ENCODE results near the gene SLC9A9. TPM values are rescaled to one million over a fixed set of nuclear protein-coding genes. Genes with fewer than 3 reads are reported as not detected.

The SLC9A9 gene
- total RNA-seq, 2 experiments from 2014 or later: 12.2 TPM

DNA sequence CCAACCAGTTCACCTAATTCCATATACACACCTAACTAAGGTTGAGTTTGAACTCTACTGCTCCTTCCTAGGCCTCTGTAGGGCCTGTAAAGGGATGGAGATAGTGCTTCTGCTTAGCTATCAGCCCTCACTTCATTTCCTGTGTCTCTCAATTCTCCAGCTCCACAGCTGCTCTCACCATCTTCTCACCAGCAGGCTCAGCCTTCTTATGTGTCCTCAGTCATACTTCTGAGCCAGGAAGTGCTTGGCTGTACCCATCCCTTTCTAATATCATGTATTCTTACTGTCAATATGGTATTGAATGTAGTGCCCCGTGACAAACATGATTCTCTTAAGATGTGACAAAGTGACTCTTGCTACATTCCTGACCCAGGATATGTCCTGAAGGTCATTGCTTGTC is 116.9 kb downstream of the SLC9A9 start:
- Histone ChIP-seq H3K4me3 (ENCODE audit: low read length) (no peak overlapping the region), H3K27me3 (ENCODE audit: control insufficient read depth in 1 of 2, insufficient read depth in 2 of 2, low read length in 2 of 2) (no peaks in the 10 kb centered on the region), H3K4me1 (ENCODE audit: insufficient read depth, low read length) (no peaks in the 10 kb centered on the region), H3K36me3 (ENCODE audit: insufficient read depth, low read length) (no peaks in the 10 kb centered on the region), H3K9me3 (ENCODE audit: control insufficient read depth in 1 of 2, insufficient read depth in 1 of 2, low read length in 2 of 2) (no peaks in the 10 kb centered on the region), H3K27ac (ENCODE audit: low read depth in 1 of 2, low read length in 2 of 2) (no peak overlapping the region)
- no peaks in the 10 kb centered on the region for H3K9me3 Mint-ChIP-seq
- DNase-seq (no peak), ATAC-seq (ENCODE audit: poor library complexity) (no peak)
- POLR2A ChIA-PET: no interaction called here
- CTCF ChIA-PET: no interaction called here
- TF ChIP-seq, protein P1, sequence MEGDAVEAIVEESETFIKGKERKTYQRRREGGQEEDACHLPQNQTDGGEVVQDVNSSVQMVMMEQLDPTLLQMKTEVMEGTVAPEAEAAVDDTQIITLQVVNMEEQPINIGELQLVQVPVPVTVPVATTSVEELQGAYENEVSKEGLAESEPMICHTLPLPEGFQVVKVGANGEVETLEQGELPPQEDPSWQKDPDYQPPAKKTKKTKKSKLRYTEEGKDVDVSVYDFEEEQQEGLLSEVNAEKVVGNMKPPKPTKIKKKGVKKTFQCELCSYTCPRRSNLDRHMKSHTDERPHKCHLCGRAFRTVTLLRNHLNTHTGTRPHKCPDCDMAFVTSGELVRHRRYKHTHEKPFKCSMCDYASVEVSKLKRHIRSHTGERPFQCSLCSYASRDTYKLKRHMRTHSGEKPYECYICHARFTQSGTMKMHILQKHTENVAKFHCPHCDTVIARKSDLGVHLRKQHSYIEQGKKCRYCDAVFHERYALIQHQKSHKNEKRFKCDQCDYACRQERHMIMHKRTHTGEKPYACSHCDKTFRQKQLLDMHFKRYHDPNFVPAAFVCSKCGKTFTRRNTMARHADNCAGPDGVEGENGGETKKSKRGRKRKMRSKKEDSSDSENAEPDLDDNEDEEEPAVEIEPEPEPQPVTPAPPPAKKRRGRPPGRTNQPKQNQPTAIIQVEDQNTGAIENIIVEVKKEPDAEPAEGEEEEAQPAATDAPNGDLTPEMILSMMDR (IDR thresholded peaks at IDR 0.05): no peak
- no peaks in the 10 kb centered on the region for H3K27me3 Mint-ChIP-seq
- H3K4me3 Mint-ChIP-seq: no peak overlapping the region
- H3K4me1 Mint-ChIP-seq (ENCODE audit: low read depth): peaks cover 12% of the 10 kb centered on the region
- H3K27ac Mint-ChIP-seq: no peak overlapping the region
- H3K36me3 Mint-ChIP-seq (ENCODE audit: low read depth): no peaks in the 10 kb centered on the region
- intact Hi-C loops (cut with DNase I, micrococcal nuclease): no loop called here

DNA sequence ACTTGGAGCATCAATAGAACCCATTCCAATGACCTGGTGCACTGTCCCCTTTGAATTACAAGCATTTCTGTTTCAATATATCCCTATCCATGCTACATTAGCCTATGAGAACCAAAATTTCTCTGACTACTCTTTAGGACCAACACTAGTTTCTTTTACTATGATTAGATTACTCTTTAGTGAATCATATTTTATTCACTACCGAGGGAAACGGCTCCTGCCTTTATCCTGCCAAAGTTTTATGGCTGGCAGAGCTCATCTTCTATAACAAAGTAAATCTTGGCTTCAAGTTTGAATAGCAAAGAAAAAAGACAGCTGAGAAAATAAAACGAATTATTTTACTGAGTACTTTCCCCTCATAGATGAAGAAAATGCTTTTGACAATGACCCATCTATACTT is 120.9 kb downstream of the SLC9A9 start:
- intact Hi-C loops (cut with DNase I, micrococcal nuclease): no loop called here
- no peak for ATAC-seq (ENCODE audit: poor library complexity)
- Mint-ChIP-seq H3K9me3 (no peaks in the 10 kb centered on the region), H3K27ac (no peak overlapping the region), H3K36me3 (ENCODE audit: low read depth) (peaks cover 15% of the 10 kb centered on the region), H3K4me3 (no peak overlapping the region), H3K27me3 (no peaks in the 10 kb centered on the region), H3K4me1 (ENCODE audit: low read depth) (peaks cover 12% of the 10 kb centered on the region)
- H3K9me3 ChIP-seq (ENCODE audit: control insufficient read depth in 1 of 2, insufficient read depth in 1 of 2, low read length in 2 of 2): no peaks in the 10 kb centered on the region
- POLR2A ChIA-PET: no interaction called here
- DNase-seq: no peak
- H3K4me1 ChIP-seq (ENCODE audit: insufficient read depth, low read length): no peaks in the 10 kb centered on the region
- TF ChIP-seq, protein P1 (IDR thresholded peaks at IDR 0.05): no peak
- no peak overlapping the region for H3K27ac ChIP-seq (ENCODE audit: low read depth in 1 of 2, low read length in 2 of 2)
- H3K36me3 ChIP-seq (ENCODE audit: insufficient read depth, low read length): no peaks in the 10 kb centered on the region
- H3K27me3 ChIP-seq (ENCODE audit: control insufficient read depth in 1 of 2, insufficient read depth in 2 of 2, low read length in 2 of 2): no peaks in the 10 kb centered on the region
- no peak overlapping the region for H3K4me3 ChIP-seq (ENCODE audit: low read length)
- CTCF ChIA-PET: interaction anchor here (1.2 kb wide), 1 partner anchor 14 kb away, joined by 3 read pairs; no protein-coding TSS in a partner anchor

DNA sequence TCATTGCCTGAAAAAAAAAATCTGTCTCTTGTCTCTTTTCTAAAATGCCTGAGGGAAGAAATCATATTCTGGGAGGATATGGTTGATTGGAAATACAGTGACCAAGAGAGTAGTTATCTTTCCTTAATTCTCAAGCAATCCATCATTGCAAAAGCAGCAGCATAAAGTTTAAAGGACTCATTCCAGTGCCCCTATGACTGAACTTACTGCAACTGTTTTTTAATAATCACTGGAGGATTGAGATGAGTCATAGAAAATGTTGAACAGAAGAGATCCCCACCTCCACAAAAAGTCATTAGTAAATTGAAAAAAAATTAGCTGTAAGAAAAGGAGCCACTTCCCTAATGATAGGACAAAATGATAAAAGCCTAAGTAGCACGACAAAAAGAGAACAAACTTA is 121.5 kb downstream of the SLC9A9 start:
- DNase-seq (no peak), ATAC-seq (ENCODE audit: poor library complexity) (no peak)
- no peaks in the 10 kb centered on the region for H3K27me3 Mint-ChIP-seq
- TF ChIP-seq, protein P1 (IDR thresholded peaks at IDR 0.05): no peak
- H3K36me3 ChIP-seq (ENCODE audit: insufficient read depth, low read length): no peaks in the 10 kb centered on the region
- H3K4me1 ChIP-seq (ENCODE audit: insufficient read depth, low read length): no peaks in the 10 kb centered on the region
- H3K9me3 ChIP-seq (ENCODE audit: control insufficient read depth in 1 of 2, insufficient read depth in 1 of 2, low read length in 2 of 2): no peaks in the 10 kb centered on the region
- POLR2A ChIA-PET: no interaction called here
- H3K4me3 ChIP-seq (ENCODE audit: low read length): no peak overlapping the region
- peaks cover 15% of the 10 kb centered on the region for H3K36me3 Mint-ChIP-seq (ENCODE audit: low read depth)
- H3K9me3 Mint-ChIP-seq: no peaks in the 10 kb centered on the region
- H3K4me1 Mint-ChIP-seq (ENCODE audit: low read depth): peaks cover 10% of the 10 kb centered on the region
- H3K4me3 Mint-ChIP-seq: no peak overlapping the region
- intact Hi-C loops (cut with DNase I, micrococcal nuclease): no loop called here
- CTCF ChIA-PET: no interaction called here
- H3K27ac ChIP-seq (ENCODE audit: low read depth in 1 of 2, low read length in 2 of 2): no peak overlapping the region
- H3K27ac Mint-ChIP-seq: no peak overlapping the region
- H3K27me3 ChIP-seq (ENCODE audit: control insufficient read depth in 1 of 2, insufficient read depth in 2 of 2, low read length in 2 of 2): no peaks in the 10 kb centered on the region

All from CD4-positive, alpha-beta T cell (primary cell).